GM23338 (cell line): Measurements from ENCODE around the gene NCOA1. TPM values are rescaled to one million over a fixed set of nuclear protein-coding genes. Genes with fewer than 3 reads are reported as not detected.
A peak's percentile ranks its signal among the peaks of the same experiment; 100 is the strongest.

Source experiments
- ATAC-seq: fragments of 200-7000 bp; cut with Tn5 transposase; 3 replicates; pipeline ENCODE4 v1.9.1; 2020
- DNase-seq: peaks from one replicate; pipeline ENCODE4 v3.0.0-alpha.2; 2015; ENCODE audit warnings: low spot score
- H2AFZ ChIP-seq: fragments of 200-600 bp; sonication (generic); 2 replicates; pipeline ENCODE4 v1.8.0; 2016; ENCODE audit warnings: antibody characterized with exemption, mild to moderate bottlenecking, moderate library complexity
- H3F3A ChIP-seq: fragments of 200-600 bp; sonication (generic); replicated peaks from 2 replicates; pipeline ENCODE4 v1.8.0; 2017; ENCODE audit warnings: antibody characterized with exemption, mixed run types, low read depth
- H3K27ac ChIP-seq: fragments of 200-600 bp; sonication (generic); 2 replicates; pipeline ENCODE4 v1.6.1; 2016; ENCODE audit warnings: low read depth
- H3K27me3 ChIP-seq: fragments of 200-600 bp; sonication (generic); 2 replicates; pipeline ENCODE4 v1.8.0; 2016; ENCODE audit warnings: mild to moderate bottlenecking, mixed run types, moderate library complexity; ENCODE audit not compliant: insufficient read depth
- H3K36me3 ChIP-seq: fragments of 200-600 bp; sonication (generic); 2 replicates; pipeline ENCODE4 v1.8.0; 2016; ENCODE audit warnings: mild to moderate bottlenecking; ENCODE audit not compliant: insufficient read depth
- H3K4me1 ChIP-seq: fragments of 200-600 bp; sonication (generic); 2 replicates; pipeline ENCODE4 v1.8.0; 2016; ENCODE audit warnings: mild to moderate bottlenecking, moderate library complexity; ENCODE audit not compliant: insufficient read depth
- H3K4me2 ChIP-seq: fragments of 200-600 bp; sonication (generic); 2 replicates; pipeline ENCODE4 v1.7.1; 2017; ENCODE audit warnings: mixed run types
- H3K4me3 ChIP-seq: fragments of 200-600 bp; sonication (generic); 2 replicates; pipeline ENCODE4 v1.6.1; 2016; ENCODE audit warnings: mixed run types
- H3K79me2 ChIP-seq: fragments of 200-600 bp; sonication (generic); replicated peaks from 2 replicates; pipeline ENCODE4 v1.8.0; 2017; ENCODE audit warnings: mild to moderate bottlenecking; ENCODE audit not compliant: insufficient read depth
- H3K9me2 ChIP-seq: fragments of 200-600 bp; sonication (generic); 2 replicates; pipeline ENCODE4 v1.8.0; 2017; ENCODE audit not compliant: insufficient read depth
- H4K20me1 ChIP-seq: fragments of 200-600 bp; sonication (generic); replicated peaks from 2 replicates; pipeline ENCODE4 v1.8.0; 2017; ENCODE audit warnings: mild to moderate bottlenecking; ENCODE audit not compliant: insufficient read depth
- H3K27ac Mint-ChIP-seq: 2 replicates; pipeline ENCODE4 v1.8.0; 2020; ENCODE audit warnings: inconsistent platforms, mild to moderate bottlenecking, moderate library complexity, mixed read lengths
- H3K27me3 Mint-ChIP-seq: 3 replicates; pipeline ENCODE4 v1.8.0; 2022; ENCODE audit warnings: low read depth, mild to moderate bottlenecking, moderate library complexity, mixed read lengths, inconsistent platforms; ENCODE audit not compliant: insufficient read depth, poor library complexity
- H3K36me3 Mint-ChIP-seq: 3 replicates; pipeline ENCODE4 v1.8.0; 2021; ENCODE audit warnings: low read depth, mild to moderate bottlenecking, inconsistent platforms, moderate library complexity, mixed read lengths
- H3K4me1 Mint-ChIP-seq: 3 replicates; pipeline ENCODE4 v1.8.0; 2020; ENCODE audit warnings: mild to moderate bottlenecking, inconsistent platforms, mixed read lengths
- H3K4me3 Mint-ChIP-seq: 3 replicates; pipeline ENCODE4 v1.8.0; 2021; ENCODE audit warnings: moderate library complexity, mild to moderate bottlenecking, inconsistent platforms, mixed read lengths
- H3K9me3 Mint-ChIP-seq: 3 replicates; pipeline ENCODE4 v1.8.0; 2020; ENCODE audit warnings: moderate library complexity, mild to moderate bottlenecking, inconsistent platforms, mixed read lengths
- CREB1 ChIP-seq: fragments of 250-450 bp; sonication (Bioruptor Pico); IDR thresholded peaks from 2 replicates; pipeline ENCODE4 v1.5.0; 2020; ENCODE audit warnings: low read depth, mild to moderate bottlenecking, moderate library complexity
- EZH2 ChIP-seq: fragments of 200-600 bp; sonication (generic); IDR thresholded peaks from one replicate; pipeline ENCODE4 v1.8.0; 2017; ENCODE audit warnings: antibody characterized with exemption, mild to moderate bottlenecking, low read depth; ENCODE audit not compliant: unreplicated experiment
- EZH2phosphoT487 ChIP-seq: fragments of 200-600 bp; sonication (generic); IDR thresholded peaks from one replicate; pipeline ENCODE4 v1.8.1; 2018; ENCODE audit warnings: antibody characterized with exemption; ENCODE audit not compliant: unreplicated experiment
- JUNB ChIP-seq: IDR thresholded peaks from one replicate; pipeline ENCODE4 v1.6.1; 2016; ENCODE audit warnings: antibody characterized with exemption; ENCODE audit not compliant: unreplicated experiment
- NANOG ChIP-seq: IDR thresholded peaks from 2 replicates; pipeline ENCODE4 v1.6.1; 2016; ENCODE audit warnings: antibody characterized with exemption, borderline replicate concordance
- POLR2AphosphoS5 ChIP-seq: IDR thresholded peaks from 2 replicates; pipeline ENCODE4 v1.6.1; 2016; ENCODE audit warnings: antibody characterized with exemption, low read depth
- ZNF114 ChIP-seq: fragments of 250-450 bp; sonication (Bioruptor Pico); IDR thresholded peaks from 2 replicates; pipeline ENCODE4 v1.5.0; 2020; ENCODE audit warnings: mild to moderate bottlenecking, moderate library complexity
- ZNF331 ChIP-seq: fragments of 250-450 bp; sonication (Bioruptor Pico); IDR thresholded peaks from 2 replicates; pipeline ENCODE4 v1.5.0; 2020; ENCODE audit warnings: low read depth, mild to moderate bottlenecking, moderate library complexity
- polyA plus RNA-seq: library from polyadenylated mRNA; unstranded; fragments of >200 nt; fragmentation: Nextera tagmentation; extraction: Ambion mirVana; gene quantifications from 2 replicates; pipeline ENCODE4 v1.2.1, GENCODE V29; 2016
- total RNA-seq: library from RNA; depleted of rRNA; stranded (reverse); fragments of >200 nt; shearing (Covaris generic); gene quantifications from 2 replicates; pipeline ENCODE4 v1.2.3, GENCODE V29; 2014
- TF ChIP-seq, protein P1 (sequence below): IDR thresholded peaks from 2 replicates; pipeline ENCODE4 v1.6.1; 2016; ENCODE audit warnings: antibody characterized with exemption
- TF ChIP-seq, protein P2 (sequence below): IDR thresholded peaks from one replicate; pipeline ENCODE4 v1.6.1; 2018; ENCODE audit warnings: antibody characterized with exemption; ENCODE audit not compliant: unreplicated experiment
- TF ChIP-seq, protein P3 (sequence below), 2 experiments: fragments of 200-600 bp in 1 of 2; sonication (generic) in 1 of 2; conservative IDR thresholded peaks; 2 replicates each; pipeline versions ENCODE4 v1.5.1 to v1.6.1; 2016 to 2017; ENCODE audit warnings: antibody characterized with exemption in 2 of 2, low read depth in 2 of 2, mild to moderate bottlenecking in 2 of 2, moderate library complexity in 1 of 2

NCOA1 gene
- total and polyA plus RNA-seq, 2 experiments from 2014 or later: 7.1 to 15.1 TPM

DNA sequence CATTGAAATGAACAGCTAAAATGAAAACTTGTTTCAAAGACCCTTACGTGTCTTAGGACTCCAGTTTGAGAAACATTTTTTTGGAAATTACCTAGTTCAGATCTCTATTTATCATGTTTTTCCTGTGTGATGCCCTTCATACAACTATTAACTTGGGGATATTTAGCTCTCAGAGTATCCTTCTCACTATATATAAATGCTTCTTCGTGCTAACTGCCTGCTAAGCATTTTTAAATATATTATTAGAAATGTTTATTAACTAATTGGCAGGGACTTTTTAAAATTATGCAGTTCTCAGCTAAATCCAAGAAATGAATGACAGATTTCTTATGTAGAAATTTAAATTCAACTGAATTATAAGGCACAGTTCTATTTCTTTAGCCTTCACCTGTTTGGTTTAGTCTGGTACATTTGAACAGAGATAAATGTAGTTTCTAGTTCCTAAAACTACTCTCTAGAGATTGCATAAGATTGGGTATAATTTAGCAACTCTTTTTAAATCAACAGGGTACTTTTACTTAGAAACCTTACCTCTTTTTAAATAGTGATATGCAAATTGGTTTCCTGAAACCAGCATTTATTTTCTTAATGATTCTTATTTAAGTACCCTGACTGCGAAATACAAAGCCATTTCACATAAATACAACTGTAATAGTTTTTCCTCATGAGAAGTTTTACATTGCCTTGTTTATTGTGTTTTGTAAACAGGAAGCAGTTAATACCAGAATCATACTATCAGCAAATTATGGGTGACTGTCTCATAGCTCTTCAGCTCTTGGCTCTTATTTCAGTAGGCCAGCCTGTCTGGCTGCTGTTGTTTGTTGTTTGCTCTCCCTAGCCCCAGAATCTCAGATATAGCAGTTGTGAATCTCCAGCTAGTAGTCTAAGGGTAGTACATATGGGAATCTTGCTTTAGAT lies 161.5 kb downstream of the NCOA1 start:
- TF ChIP-seq EZH2phosphoT487 (no peak), NANOG (no peak), ZNF114 (no peak), ZNF331 (CRISPR knock-in tag) (no peak), CREB1 (CRISPR knock-in tag) (no peak), JUNB (no peak), POLR2AphosphoS5 (no peak), EZH2 (no peak)
- TF ChIP-seq, protein P1, sequence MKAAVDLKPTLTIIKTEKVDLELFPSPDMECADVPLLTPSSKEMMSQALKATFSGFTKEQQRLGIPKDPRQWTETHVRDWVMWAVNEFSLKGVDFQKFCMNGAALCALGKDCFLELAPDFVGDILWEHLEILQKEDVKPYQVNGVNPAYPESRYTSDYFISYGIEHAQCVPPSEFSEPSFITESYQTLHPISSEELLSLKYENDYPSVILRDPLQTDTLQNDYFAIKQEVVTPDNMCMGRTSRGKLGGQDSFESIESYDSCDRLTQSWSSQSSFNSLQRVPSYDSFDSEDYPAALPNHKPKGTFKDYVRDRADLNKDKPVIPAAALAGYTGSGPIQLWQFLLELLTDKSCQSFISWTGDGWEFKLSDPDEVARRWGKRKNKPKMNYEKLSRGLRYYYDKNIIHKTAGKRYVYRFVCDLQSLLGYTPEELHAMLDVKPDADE: no peak
- TF ChIP-seq, protein P2, sequence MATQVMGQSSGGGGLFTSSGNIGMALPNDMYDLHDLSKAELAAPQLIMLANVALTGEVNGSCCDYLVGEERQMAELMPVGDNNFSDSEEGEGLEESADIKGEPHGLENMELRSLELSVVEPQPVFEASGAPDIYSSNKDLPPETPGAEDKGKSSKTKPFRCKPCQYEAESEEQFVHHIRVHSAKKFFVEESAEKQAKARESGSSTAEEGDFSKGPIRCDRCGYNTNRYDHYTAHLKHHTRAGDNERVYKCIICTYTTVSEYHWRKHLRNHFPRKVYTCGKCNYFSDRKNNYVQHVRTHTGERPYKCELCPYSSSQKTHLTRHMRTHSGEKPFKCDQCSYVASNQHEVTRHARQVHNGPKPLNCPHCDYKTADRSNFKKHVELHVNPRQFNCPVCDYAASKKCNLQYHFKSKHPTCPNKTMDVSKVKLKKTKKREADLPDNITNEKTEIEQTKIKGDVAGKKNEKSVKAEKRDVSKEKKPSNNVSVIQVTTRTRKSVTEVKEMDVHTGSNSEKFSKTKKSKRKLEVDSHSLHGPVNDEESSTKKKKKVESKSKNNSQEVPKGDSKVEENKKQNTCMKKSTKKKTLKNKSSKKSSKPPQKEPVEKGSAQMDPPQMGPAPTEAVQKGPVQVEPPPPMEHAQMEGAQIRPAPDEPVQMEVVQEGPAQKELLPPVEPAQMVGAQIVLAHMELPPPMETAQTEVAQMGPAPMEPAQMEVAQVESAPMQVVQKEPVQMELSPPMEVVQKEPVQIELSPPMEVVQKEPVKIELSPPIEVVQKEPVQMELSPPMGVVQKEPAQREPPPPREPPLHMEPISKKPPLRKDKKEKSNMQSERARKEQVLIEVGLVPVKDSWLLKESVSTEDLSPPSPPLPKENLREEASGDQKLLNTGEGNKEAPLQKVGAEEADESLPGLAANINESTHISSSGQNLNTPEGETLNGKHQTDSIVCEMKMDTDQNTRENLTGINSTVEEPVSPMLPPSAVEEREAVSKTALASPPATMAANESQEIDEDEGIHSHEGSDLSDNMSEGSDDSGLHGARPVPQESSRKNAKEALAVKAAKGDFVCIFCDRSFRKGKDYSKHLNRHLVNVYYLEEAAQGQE: no peak
- TF ChIP-seq, protein P3, sequence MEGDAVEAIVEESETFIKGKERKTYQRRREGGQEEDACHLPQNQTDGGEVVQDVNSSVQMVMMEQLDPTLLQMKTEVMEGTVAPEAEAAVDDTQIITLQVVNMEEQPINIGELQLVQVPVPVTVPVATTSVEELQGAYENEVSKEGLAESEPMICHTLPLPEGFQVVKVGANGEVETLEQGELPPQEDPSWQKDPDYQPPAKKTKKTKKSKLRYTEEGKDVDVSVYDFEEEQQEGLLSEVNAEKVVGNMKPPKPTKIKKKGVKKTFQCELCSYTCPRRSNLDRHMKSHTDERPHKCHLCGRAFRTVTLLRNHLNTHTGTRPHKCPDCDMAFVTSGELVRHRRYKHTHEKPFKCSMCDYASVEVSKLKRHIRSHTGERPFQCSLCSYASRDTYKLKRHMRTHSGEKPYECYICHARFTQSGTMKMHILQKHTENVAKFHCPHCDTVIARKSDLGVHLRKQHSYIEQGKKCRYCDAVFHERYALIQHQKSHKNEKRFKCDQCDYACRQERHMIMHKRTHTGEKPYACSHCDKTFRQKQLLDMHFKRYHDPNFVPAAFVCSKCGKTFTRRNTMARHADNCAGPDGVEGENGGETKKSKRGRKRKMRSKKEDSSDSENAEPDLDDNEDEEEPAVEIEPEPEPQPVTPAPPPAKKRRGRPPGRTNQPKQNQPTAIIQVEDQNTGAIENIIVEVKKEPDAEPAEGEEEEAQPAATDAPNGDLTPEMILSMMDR (conservative IDR thresholded peaks at IDR 0.05; ENCODE audit: low read depth in 2 of 2): no peak
- Histone ChIP-seq H3K79me2 (no peaks in the 10 kb centered on the region), H3K4me3 (no peak overlapping the region), H4K20me1 (no peaks in the 10 kb centered on the region), H3K36me3 (no peaks in the 10 kb centered on the region), H3K27ac (no peak overlapping the region), H3K4me2 (0 out of 2 replicates have a peak overlapping the region, but pooled peaks have one; percentile 5), H3K27me3 (no peaks in the 10 kb centered on the region), H3F3A (no peaks in the 10 kb centered on the region), H3K9me2 (no peaks in the 10 kb centered on the region), H3K4me1 (peaks cover 8% of the 10 kb centered on the region), H2AFZ (no peak overlapping the region)
- H3K27ac Mint-ChIP-seq: peak overlapping the region; percentile 8
- no peak overlapping the region for H3K4me3 Mint-ChIP-seq
- no peaks in the 10 kb centered on the region for H3K27me3 Mint-ChIP-seq
- no peaks in the 10 kb centered on the region; the same call in 2 of the 3 replicates for H3K9me3 Mint-ChIP-seq
- H3K36me3 Mint-ChIP-seq: no peaks in the 10 kb centered on the region; the same call in 2 of the 3 replicates
- H3K4me1 Mint-ChIP-seq: peaks cover 10% of the 10 kb centered on the region
- DNase-seq: peak; percentile 11
- peak; percentile 33; the same call in 2 of the 3 replicates for ATAC-seq
